Measurements from ENCODE around the gene CT45A2. TPM values are rescaled to one million over a fixed set of nuclear protein-coding genes. Genes with fewer than 3 reads are reported as not detected.
"Not testable (repeated sequence)": the region's sequence is repeated elsewhere in the genome, so short reads cannot be mapped to it uniquely, and the experiment has no call there.

Gene CT45A2
- total RNA-seq (not detected), total RNA-seq (0 reads per million in 29 experiments)
- total RNA-seq (2013), result not detected

GRCh38 chrX:135819912-135820311 is at the start of gene CT45A2:
CT45A2 (minus strand) TSS chrX:135820012; CDS start chrX:135816265, 3,747 bp downstream.
- POLR2A ChIA-PET; H3K27ac Mint-ChIP-seq; H3K27ac ChIP-seq (ENCODE audit: low read length); H3K9me3 Mint-ChIP-seq; H3K4me1 ChIP-seq (ENCODE audit: control insufficient read depth in 1 of 2, extremely low read depth in 1 of 2, insufficient read depth in 2 of 2, low read length in 2 of 2); H3K36me3 ChIP-seq (ENCODE audit: control insufficient read depth in 2 of 2, extremely low read depth in 1 of 2, insufficient read depth in 1 of 2, low read length in 1 of 2); H3K27me3 ChIP-seq (replicated peaks in 1 of 2; ENCODE audit: control insufficient read depth in 2 of 2, extremely low read depth in 1 of 2, insufficient read depth in 2 of 2, low read length in 1 of 2); H3K27me3 Mint-ChIP-seq; H3K4me3 Mint-ChIP-seq; DNase-seq; H3K4me1 Mint-ChIP-seq; H3K9me3 ChIP-seq; H3K4me3 ChIP-seq (ENCODE audit: control insufficient read depth in 1 of 2, extremely low read depth in 1 of 2, low read length in 1 of 2); ATAC-seq (replicated peaks in 1 of 4); H3K36me3 Mint-ChIP-seq; CTCF ChIA-PET: not testable (repeated sequence)
- WGBS (ENCODE audit: insufficient coverage), result no CpG with 5 or more reads among the region's 17 CpGs

GRCh38 chrX:135854438-135854837 is 34.6 kb upstream of the CT45A2 start, which contains the start of gene CT45A8:
CT45A8 (minus strand) TSS chrX:135854538; CDS start chrX:135850783, 3,755 bp downstream.
- H3K4me3 Mint-ChIP-seq; H3K36me3 Mint-ChIP-seq; H3K27ac Mint-ChIP-seq; H3K27ac ChIP-seq (ENCODE audit: low read length); H3K9me3 Mint-ChIP-seq; CTCF ChIA-PET; POLR2A ChIA-PET; H3K4me1 ChIP-seq (ENCODE audit: control insufficient read depth in 1 of 2, extremely low read depth in 1 of 2, insufficient read depth in 2 of 2, low read length in 2 of 2); H3K4me3 ChIP-seq (ENCODE audit: control insufficient read depth in 1 of 2, extremely low read depth in 1 of 2, low read length in 1 of 2); DNase-seq; H3K27me3 ChIP-seq (replicated peaks in 1 of 2; ENCODE audit: control insufficient read depth in 2 of 2, extremely low read depth in 1 of 2, insufficient read depth in 2 of 2, low read length in 1 of 2); ATAC-seq (replicated peaks in 1 of 4); H3K9me3 ChIP-seq; H3K27me3 Mint-ChIP-seq; H3K4me1 Mint-ChIP-seq; H3K36me3 ChIP-seq (ENCODE audit: control insufficient read depth in 2 of 2, extremely low read depth in 1 of 2, insufficient read depth in 1 of 2, low read length in 1 of 2): not testable (repeated sequence)
- no CpG with 5 or more reads among the region's 17 CpGs for WGBS (ENCODE audit: insufficient coverage)

GRCh38 chrX:135837180-135837579 is 17.4 kb upstream of the CT45A2 start, which contains the start of gene CT45A7:
CT45A7 (minus strand) TSS chrX:135837280; CDS start chrX:135833533, 3,747 bp downstream.
- H3K4me3 Mint-ChIP-seq; H3K27ac ChIP-seq (ENCODE audit: low read length); H3K36me3 Mint-ChIP-seq; H3K9me3 Mint-ChIP-seq; H3K27me3 ChIP-seq (replicated peaks in 1 of 2; ENCODE audit: control insufficient read depth in 2 of 2, extremely low read depth in 1 of 2, insufficient read depth in 2 of 2, low read length in 1 of 2); H3K4me3 ChIP-seq (ENCODE audit: control insufficient read depth in 1 of 2, extremely low read depth in 1 of 2, low read length in 1 of 2); H3K27me3 Mint-ChIP-seq; DNase-seq; CTCF ChIA-PET; H3K9me3 ChIP-seq; ATAC-seq (replicated peaks in 1 of 4); H3K4me1 ChIP-seq (ENCODE audit: control insufficient read depth in 1 of 2, extremely low read depth in 1 of 2, insufficient read depth in 2 of 2, low read length in 2 of 2); H3K4me1 Mint-ChIP-seq; H3K27ac Mint-ChIP-seq; H3K36me3 ChIP-seq (ENCODE audit: control insufficient read depth in 2 of 2, extremely low read depth in 1 of 2, insufficient read depth in 1 of 2, low read length in 1 of 2); POLR2A ChIA-PET: not testable (repeated sequence)
- no CpG with 5 or more reads among the region's 17 CpGs for WGBS (ENCODE audit: insufficient coverage)

- H3K27me3 Mint-ChIP-seq; H3K4me1 ChIP-seq (ENCODE audit: control insufficient read depth in 1 of 2, extremely low read depth in 1 of 2, insufficient read depth in 2 of 2, low read length in 2 of 2); H3K4me3 ChIP-seq (ENCODE audit: control insufficient read depth in 1 of 2, extremely low read depth in 1 of 2, low read length in 1 of 2); ATAC-seq (replicated peaks in 1 of 4); H3K27ac ChIP-seq (ENCODE audit: low read length); DNase-seq; CTCF ChIA-PET; H3K27me3 ChIP-seq (replicated peaks in 1 of 2; ENCODE audit: control insufficient read depth in 2 of 2, extremely low read depth in 1 of 2, insufficient read depth in 2 of 2, low read length in 1 of 2); H3K27ac Mint-ChIP-seq; H3K9me3 ChIP-seq; H3K36me3 Mint-ChIP-seq; H3K9me3 Mint-ChIP-seq; H3K4me3 Mint-ChIP-seq; H3K4me1 Mint-ChIP-seq; POLR2A ChIA-PET; H3K36me3 ChIP-seq (ENCODE audit: control insufficient read depth in 2 of 2, extremely low read depth in 1 of 2, insufficient read depth in 1 of 2, low read length in 1 of 2): not testable (repeated sequence)
- no CpG with 5 or more reads among the region's 16 CpGs for WGBS (ENCODE audit: insufficient coverage)
These were observed 17.1 kb downstream of the CT45A2 start, which contains the start of gene CT45A6 for GRCh38 chrX:135802687-135803086. CT45A6 (minus strand) TSS chrX:135802787; CDS start chrX:135798993, 3,794 bp downstream.

- H3K4me3 Mint-ChIP-seq; DNase-seq; H3K9me3 ChIP-seq; H3K27ac ChIP-seq (ENCODE audit: low read length); H3K27me3 ChIP-seq (replicated peaks in 1 of 2; ENCODE audit: control insufficient read depth in 2 of 2, extremely low read depth in 1 of 2, insufficient read depth in 2 of 2, low read length in 1 of 2); H3K4me1 ChIP-seq (ENCODE audit: control insufficient read depth in 1 of 2, extremely low read depth in 1 of 2, insufficient read depth in 2 of 2, low read length in 2 of 2); H3K4me1 Mint-ChIP-seq; H3K27ac Mint-ChIP-seq; ATAC-seq (replicated peaks in 1 of 4); H3K9me3 Mint-ChIP-seq; POLR2A ChIA-PET; H3K27me3 Mint-ChIP-seq; CTCF ChIA-PET; H3K4me3 ChIP-seq (ENCODE audit: control insufficient read depth in 1 of 2, extremely low read depth in 1 of 2, low read length in 1 of 2); H3K36me3 ChIP-seq (ENCODE audit: control insufficient read depth in 2 of 2, extremely low read depth in 1 of 2, insufficient read depth in 1 of 2, low read length in 1 of 2); H3K36me3 Mint-ChIP-seq: not testable (repeated sequence)
- no CpG with 5 or more reads among the region's 16 CpGs for WGBS (ENCODE audit: insufficient coverage)
These were observed 34.4 kb downstream of the CT45A2 start, which contains the start of gene CT45A5 for GRCh38 chrX:135785403-135785802. CT45A5 (minus strand) TSS chrX:135785503; CDS start chrX:135781729, 3,774 bp downstream.

- DNase-seq; H3K4me3 Mint-ChIP-seq; H3K9me3 ChIP-seq; H3K27me3 ChIP-seq (replicated peaks in 1 of 2; ENCODE audit: control insufficient read depth in 2 of 2, extremely low read depth in 1 of 2, insufficient read depth in 2 of 2, low read length in 1 of 2); H3K36me3 ChIP-seq (ENCODE audit: control insufficient read depth in 2 of 2, extremely low read depth in 1 of 2, insufficient read depth in 1 of 2, low read length in 1 of 2); H3K4me1 Mint-ChIP-seq; CTCF ChIA-PET; POLR2A ChIA-PET; H3K4me3 ChIP-seq (ENCODE audit: control insufficient read depth in 1 of 2, extremely low read depth in 1 of 2, low read length in 1 of 2); H3K27me3 Mint-ChIP-seq; ATAC-seq (replicated peaks in 1 of 4); H3K36me3 Mint-ChIP-seq; H3K9me3 Mint-ChIP-seq; H3K27ac ChIP-seq (ENCODE audit: low read length); H3K4me1 ChIP-seq (ENCODE audit: control insufficient read depth in 1 of 2, extremely low read depth in 1 of 2, insufficient read depth in 2 of 2, low read length in 2 of 2); H3K27ac Mint-ChIP-seq: not testable (repeated sequence)
- no CpG with 5 or more reads among the region's 17 CpGs for WGBS (ENCODE audit: insufficient coverage)
These were observed 51.7 kb downstream of the CT45A2 start, which contains the start of gene CT45A3 for GRCh38 chrX:135768091-135768490. CT45A3 (minus strand) TSS chrX:135768191; CDS start chrX:135764444, 3,747 bp downstream.

Measured in T-cell (primary cell).